ENCODE measurements around the gene MRPS6.

- TF ChIP-seq CTCF (IDR thresholded peaks at IDR 0.05; ENCODE audit: borderline replicate concordance, extremely low read depth, low read length, poor library complexity, severe bottlenecking) (no peak), EZH2 (IDR thresholded peaks at IDR 0.05; ENCODE audit: borderline replicate concordance, low read depth, low read length, severe bottlenecking) (no peak)
Observed at GRCh38 chr21:34116569-34116968, 43.2 kb downstream of the MRPS6 start.
